T-helper 22 cell (primary cell): ENCODE results near the gene SFSWAP.
"Not testable (repeated sequence)": the region's sequence is repeated elsewhere in the genome, so short reads cannot be mapped to it uniquely, and the experiment has no call there.

ENCODE experiments used
- DNase-seq: peaks from one replicate; pipeline ENCODE4 v3.0.0-alpha.2; 2020; ENCODE audit warnings: low read depth

The SFSWAP gene

GRCh38 chr12:131679816-131680215, 31.1 kb upstream of the SFSWAP start:
- DNase-seq, result not testable (repeated sequence)

- DNase-seq, result not testable (repeated sequence)
Measured at GRCh38 chr12:131680392-131681256, 30.3 kb upstream of the SFSWAP start.

GRCh38 chr12:131681257-131681620, 29.7 kb upstream of the SFSWAP start:
- no peak for DNase-seq

GRCh38 chr12:131681746-131682509, 29.0 kb upstream of the SFSWAP start:
- peak; percentile 76 for DNase-seq

- DNase-seq, result peak; percentile 27
Measured at GRCh38 chr12:131682510-131682895, 28.4 kb upstream of the SFSWAP start.

GRCh38 chr12:131683266-131684014, 27.4 kb upstream of the SFSWAP start:
- no peak for DNase-seq

GRCh38 chr12:131684015-131684725, 26.7 kb upstream of the SFSWAP start:
- DNase-seq, result no peak

DNA sequence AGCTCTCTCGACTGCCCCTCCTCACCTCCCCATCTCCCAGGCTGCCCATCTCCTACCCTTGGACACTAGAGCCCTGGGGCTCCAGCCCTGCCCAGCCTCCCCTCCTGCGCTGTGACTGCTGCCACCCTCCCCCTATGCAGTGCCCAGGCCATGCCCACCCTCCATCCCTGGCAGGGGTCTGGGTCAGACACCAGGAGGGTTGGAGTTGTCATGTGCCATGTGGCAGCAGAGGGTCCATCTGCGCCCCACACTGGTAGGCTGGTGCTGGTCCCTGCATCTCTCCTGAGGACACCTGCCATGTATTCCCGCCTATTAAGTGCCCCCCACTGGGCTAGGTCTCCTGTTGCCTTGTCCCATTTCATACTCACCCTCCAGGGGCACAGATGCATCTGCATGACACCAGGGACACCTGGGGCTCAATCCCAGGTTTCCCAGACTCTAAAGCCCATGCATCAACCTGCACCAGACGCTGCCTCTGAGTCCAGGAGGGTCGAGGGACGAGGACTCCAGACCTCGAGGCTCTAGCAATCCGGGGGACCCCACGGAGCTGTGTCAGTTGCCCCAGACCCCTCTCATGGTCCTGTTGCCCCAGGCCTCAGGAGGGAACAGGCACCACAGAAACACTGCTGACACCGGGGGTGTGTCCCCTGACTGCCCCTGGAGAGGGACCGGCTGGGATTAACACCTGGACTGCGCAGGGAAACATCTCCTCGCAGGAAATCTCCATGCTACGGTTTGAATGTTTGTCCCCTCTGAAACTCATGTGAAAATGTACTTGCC, 23.4 kb upstream of the SFSWAP start:
- no peak for DNase-seq

- no peak for DNase-seq
Measured at GRCh38 chr12:131688131-131688844, 22.6 kb upstream of the SFSWAP start.

- DNase-seq, result no peak
Measured at GRCh38 chr12:131688845-131689154, 22.1 kb upstream of the SFSWAP start.

DNA sequence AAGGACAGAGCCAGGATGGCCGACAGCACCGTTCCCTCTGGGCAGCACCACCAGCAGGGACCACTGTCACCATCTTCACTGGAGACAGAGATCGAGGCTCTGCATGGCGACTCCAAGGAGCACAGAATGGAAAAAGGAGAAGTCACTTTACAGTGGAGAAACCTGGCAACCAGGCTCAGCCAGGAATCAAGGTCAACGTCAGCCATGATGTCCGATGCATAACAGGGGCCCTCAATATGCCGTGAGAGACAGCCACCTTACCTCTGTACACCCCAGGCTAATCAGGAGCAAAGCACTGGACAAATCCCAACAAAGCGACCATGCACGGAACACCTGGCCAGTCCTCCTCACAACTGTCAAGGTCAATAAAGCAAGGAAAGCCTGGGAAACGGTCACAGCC, 20.6 kb upstream of the SFSWAP start:
- no peak for DNase-seq

- DNase-seq, result no peak
Measured at GRCh38 chr12:131692431-131692830, 18.5 kb upstream of the SFSWAP start.

DNA sequence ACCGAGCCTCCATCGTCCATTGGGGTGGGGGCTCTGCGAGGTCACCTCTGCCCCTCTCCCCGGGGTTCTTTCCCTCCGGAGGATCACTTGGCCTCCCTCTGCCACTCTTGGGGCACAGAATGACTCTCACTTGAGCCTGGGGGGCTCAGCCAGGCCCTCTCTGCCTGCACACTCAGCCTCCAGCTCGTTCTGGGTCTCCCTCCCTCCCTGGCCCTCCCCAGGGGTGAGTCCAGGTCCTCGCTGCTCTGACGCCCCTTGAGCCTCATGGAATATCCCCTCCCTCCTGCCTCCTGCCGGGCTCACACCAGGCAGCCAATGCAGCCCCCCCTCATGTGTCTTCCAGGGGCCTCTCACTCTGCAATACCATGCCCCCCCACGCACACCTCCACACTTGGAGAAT, 17.7 kb upstream of the SFSWAP start:
- DNase-seq, result no peak

GRCh38 chr12:131694116-131694838, 16.6 kb upstream of the SFSWAP start:
- no peak for DNase-seq

DNA sequence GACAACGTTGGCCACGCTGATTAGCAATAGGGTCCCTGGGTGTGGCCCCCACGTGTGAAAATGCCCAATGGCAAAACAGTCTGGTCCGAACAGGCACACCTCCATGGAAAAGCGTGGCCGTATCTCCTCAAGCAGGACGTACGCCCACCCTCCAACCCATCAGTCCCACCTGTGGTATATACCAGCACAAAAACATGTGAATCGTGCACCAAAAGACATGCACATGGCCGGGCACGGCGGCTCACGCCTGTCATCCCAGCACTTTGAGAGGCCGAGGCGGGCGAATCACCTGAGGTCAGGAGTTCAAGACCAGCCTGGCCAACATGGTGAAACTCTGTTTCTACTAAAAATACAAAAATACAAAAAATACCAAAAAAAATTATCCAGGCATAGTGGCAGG, 14.9 kb upstream of the SFSWAP start:
- DNase-seq, result no peak

- DNase-seq, result no peak
Measured at GRCh38 chr12:131698286-131698685, 12.6 kb upstream of the SFSWAP start.

- no peak for DNase-seq
Measured at GRCh38 chr12:131699434-131699833, 11.5 kb upstream of the SFSWAP start.

- DNase-seq, result no peak
Measured at GRCh38 chr12:131700271-131700670, 10.6 kb upstream of the SFSWAP start.

GRCh38 chr12:131701705-131702572, 9.0 kb upstream of the SFSWAP start:
- no peak for DNase-seq
